ENCODE data around the gene CBLN3.
"Not testable (repeated sequence)": the region's sequence is repeated elsewhere in the genome, so short reads cannot be mapped to it uniquely, and the experiment has no call there.

CBLN3 gene

GRCh38 chr14:24406416-24406815 lies 23.1 kb downstream of the CBLN3 start:
- DNase-seq (ENCODE audit: low read depth in 1 of 2, low spot score in 1 of 2) = no peak

DNA sequence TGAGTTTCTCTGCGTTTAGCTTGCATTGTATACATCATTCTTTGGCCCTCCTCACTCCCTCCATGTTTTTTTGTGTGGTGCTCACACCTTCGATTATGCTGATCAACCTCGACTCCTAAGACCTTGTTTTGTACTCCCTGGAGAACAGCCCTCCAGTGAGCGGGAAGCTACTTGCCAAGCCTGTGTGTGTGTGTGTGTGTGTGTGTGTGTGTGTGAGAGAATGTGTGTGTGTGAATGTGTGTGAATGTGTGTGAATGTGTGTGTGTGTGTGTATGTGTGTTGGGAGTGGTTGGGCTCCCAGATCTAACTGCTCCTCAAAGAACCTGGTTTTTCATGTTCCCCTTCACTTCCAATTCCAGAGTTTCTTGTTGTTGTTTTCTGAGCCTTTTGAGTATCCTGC lies 24.7 kb downstream of the CBLN3 start:
- DNase-seq (ENCODE audit: low read depth in 1 of 2, low spot score in 1 of 2) = no peak

DNA sequence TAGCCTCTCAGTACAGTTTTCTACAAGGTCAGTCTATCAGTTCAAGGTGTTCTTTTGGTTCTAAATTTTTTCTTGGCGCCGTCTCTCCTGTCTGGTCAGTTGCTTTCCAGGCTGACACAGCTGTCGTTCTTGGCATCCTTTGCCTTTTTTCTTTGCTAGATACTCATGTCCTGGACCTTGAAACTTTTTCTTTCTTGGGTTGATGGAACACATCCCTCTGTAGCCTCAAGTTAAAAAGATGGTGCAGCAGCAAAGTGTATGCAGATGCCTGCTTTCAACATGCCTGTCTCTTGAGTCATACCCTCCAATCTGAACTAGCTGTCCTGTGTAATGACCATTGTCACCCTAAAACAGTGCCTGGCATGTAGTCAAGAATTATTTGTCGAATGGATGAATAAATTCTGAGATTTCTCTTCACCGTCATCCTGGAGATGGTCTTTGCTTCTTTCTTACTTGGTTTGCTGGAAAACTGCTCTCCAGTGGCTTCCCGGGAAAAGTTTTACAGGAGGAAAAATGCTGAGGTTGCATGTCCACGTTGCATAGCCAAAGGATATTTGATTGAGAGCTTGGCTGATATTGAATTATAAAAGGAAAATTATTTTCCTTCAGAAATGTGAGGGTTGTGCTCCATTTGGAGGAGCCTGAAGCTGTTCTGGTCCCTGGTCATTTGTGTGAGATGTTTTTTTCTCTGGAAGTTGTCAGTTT lies 26.0 kb downstream of the CBLN3 start:
- no peak for DNase-seq (ENCODE audit: low read depth in 1 of 2, low spot score in 1 of 2)

DNA sequence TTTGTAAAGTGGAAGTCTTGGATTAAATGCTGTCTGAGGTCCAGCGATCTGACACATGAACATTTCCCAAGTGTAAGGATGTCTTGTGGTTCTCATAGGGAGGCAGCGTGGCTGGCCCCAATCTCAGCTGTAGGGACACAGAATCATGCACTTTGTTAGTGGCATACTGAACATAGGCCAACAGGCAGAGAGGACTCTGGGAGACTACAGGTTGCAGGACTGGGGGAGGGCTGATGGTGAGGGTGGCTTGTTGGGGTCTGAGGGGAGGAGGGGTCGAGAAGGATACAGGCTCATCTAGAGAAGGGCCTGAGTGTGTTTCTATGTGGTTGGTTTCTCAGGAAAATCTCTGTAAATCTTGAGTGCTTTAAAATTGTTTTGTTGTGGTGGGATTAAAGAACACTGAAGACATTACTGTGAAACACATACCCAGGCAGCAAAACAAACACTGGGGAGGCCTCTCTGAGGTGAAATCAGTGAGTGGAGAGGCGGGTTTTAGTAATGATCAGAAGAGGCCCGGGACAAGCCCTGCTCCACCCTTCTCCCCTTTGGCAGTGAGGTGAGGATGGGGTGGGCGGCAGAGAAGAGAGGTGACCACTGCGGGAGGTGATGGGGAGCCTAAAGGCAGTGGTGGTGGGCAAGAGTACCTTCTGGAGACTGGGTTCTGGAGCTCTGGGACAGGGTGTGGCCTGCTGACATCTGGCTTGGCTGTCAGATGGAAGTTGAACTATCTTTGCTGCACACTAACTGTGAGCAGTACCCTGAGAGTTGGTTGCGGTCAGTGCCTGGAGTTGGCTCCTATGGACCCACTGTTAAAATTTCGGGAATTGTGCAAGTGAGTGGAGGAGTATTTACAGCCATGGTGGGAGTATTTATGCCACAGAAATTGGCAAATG lies 27.4 kb downstream of the CBLN3 start:
- no peak for DNase-seq (ENCODE audit: low read depth in 1 of 2, low spot score in 1 of 2)

GRCh38 chr14:24399999-24400718 lies 29.3 kb downstream of the CBLN3 start:
- DNase-seq (ENCODE audit: low read depth in 1 of 2, low spot score in 1 of 2) = no peak

GRCh38 chr14:24399447-24399822 lies 30.0 kb downstream of the CBLN3 start:
- no peak for DNase-seq (ENCODE audit: low read depth in 1 of 2, low spot score in 1 of 2)

- no peak for DNase-seq (ENCODE audit: low read depth in 1 of 2, low spot score in 1 of 2)
These were observed 30.6 kb downstream of the CBLN3 start, which contains the start of gene NYNRIN for GRCh38 chr14:24398653-24399446. Gene NYNRIN (plus strand): TSS chr14:24399003. CDS start chr14:24399247, 244 bp downstream.

GRCh38 chr14:24398293-24398652 lies 31.2 kb downstream of the CBLN3 start:
- DNase-seq (ENCODE audit: low read depth in 1 of 2, low spot score in 1 of 2) = no peak

DNA sequence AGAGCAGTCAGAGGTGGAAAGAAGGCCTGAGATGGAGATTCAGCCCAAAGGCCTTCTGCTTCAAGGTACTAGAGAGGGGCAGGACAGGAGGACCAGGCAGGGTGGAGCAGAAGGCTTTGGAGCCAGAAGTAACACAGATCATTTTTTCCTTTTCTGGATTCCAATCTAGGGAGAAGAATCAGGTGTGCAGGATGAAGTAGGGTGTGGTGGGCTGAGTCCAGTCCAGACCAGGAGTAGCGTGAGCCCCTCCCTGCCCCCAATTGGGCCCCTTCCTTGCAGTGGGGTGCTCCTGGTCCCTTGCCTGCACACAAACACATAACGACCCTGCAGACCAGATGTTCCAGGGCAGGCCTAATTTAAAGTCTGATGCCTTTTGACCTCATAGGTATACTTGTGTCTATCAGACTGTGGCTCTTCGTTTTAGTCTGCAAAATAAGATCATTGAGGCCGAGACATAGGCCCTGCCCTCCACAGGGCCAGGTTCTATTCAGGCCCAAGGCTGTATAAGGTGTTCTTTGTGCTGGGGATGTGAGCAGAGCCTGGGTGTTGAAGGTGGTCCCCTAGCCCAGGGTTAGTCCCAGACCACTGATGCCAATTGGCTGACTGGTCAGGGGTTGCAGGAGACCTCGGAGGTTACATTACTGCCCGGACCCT lies 31.7 kb downstream of the CBLN3 start:
- DNase-seq (ENCODE audit: low read depth in 1 of 2, low spot score in 1 of 2) = no peak

DNA sequence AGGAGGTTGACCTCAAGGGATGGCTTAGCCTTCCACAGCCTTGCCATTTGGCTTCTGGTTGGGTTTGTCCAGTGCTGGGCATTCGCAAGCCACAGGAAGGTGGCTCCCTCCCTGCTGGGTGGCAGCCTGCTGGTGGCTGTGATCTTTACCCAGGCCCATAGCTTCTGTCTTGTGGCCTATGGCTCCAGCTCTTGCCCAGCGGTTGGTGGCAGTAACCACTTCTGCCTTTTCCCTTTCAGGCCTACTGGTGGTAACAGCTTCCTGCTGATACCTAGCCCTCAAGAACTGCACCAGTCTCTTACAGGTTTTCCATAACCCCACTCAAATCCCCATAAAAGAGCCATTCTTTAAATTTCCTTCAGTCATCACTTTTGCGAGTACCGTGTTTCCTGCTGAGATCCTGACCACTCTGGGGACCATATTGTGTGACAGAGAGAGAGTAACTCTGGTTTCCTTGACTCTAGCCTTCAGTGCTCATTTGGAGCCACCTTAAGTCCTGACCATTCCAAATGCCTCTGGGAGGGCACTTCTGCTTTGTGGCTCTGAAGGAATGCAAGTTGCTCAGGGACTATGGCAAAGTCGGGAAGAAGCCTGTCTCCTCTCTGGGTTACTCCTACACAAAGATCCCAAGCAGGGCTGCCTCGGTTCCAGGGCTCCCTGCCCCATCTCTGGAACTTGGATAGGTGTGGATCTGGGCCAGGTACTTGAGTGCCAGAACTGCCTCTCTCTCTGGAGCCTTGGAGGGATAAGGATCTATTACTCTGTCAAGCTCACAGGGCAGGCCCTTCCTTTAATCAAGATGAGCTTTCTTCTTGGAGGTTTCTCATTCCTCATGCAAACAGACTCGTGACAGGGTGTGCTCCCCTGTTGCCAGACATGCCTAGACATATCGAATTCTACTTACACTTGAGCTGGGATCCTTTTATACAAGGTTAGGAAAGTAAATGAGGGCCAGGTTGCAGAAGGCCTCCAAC lies 33.6 kb downstream of the CBLN3 start:
- no peak for DNase-seq (ENCODE audit: low read depth in 1 of 2, low spot score in 1 of 2)

DNA sequence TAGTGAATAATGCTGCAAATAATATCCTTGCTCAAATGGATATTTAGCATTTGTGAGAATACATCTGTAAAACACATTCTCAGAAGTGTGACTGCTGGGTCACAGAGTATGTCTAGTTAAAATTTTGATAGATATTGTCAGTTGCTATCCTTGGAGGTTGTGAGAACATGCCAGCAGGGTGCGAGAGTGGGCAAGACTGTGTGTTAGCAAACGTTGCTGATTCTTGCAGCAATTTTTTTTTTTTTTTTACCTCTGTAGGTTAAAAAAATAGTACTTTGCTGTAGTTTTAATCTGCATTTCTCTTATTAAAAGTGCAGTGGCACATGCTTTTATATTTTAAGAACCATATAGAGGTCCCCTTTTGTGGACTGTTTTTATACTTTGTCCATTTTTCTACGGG lies 35.2 kb downstream of the CBLN3 start:
- no peak for DNase-seq (ENCODE audit: low read depth in 1 of 2, low spot score in 1 of 2)

GRCh38 chr14:24392325-24393091 lies 37.0 kb downstream of the CBLN3 start:
- DNase-seq (ENCODE audit: low read depth in 1 of 2, low spot score in 1 of 2) = no peak

- DNase-seq (ENCODE audit: low read depth in 1 of 2, low spot score in 1 of 2) = no peak
These were observed 38.6 kb downstream of the CBLN3 start for GRCh38 chr14:24390701-24391468.

DNA sequence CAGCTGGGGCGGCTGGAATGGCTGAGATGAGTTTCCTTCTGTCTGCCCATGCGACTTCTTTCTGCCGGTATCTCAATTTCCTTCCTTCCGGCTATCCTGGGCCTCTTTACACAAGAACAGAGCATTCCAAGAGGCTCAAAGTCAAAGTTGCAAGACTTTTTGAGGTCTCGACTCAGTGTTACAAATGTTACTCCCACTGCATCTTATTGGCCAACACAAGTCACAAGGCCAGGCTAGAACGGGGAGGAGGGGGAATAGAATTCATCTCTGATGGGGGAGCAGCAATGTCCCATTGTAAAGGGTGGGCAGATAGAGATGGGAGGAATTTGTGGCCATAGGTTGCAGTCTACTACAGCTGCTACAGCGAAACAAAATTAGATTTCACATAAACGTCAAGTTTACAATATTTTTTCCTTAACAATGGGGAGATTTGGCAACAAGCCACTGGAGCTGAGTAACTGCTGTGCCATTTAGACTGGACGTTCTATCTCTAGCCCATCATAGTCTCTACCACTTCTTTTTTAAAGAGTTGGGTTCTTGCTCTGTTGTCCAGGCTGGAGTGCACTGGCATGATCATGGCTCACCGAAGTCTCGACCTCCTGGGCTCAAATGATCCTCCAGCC lies 40.1 kb downstream of the CBLN3 start:
- no peak for DNase-seq (ENCODE audit: low read depth in 1 of 2, low spot score in 1 of 2)

DNA sequence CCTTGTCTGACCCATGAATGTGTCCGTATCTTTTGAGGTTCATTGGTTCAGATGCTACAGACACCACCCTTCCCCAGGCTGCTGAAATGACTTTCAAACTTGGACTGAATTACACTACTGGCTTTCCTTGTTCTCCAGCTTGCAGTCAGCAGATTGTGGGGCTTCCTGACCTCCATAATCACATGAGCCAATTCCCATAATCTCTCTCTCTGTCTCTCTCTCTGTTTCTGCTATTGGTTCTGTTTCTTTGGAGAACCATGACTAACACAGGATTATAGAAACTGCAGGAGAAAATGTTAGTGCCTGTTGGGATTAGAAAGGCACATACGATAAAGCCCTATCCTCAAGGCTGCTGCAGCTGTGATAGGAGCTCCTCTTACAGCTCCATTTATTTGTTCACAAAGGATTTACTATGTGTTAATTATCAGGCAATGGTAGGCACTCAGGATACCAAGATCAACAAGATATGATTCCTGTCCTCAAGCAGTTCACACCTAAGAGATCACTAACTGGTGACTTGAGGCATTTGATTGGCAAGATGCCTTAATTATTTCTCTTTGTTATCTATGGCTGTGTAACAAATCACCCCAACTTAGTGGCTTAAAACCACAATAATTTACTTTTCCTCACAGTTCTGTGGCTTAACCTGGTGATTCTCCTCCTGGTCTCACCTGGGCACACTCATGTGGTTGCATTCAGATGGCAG lies 40.8 kb downstream of the CBLN3 start:
- no peak for DNase-seq (ENCODE audit: low read depth in 1 of 2, low spot score in 1 of 2)

- not testable (repeated sequence) for DNase-seq (ENCODE audit: low read depth in 1 of 2, low spot score in 1 of 2)
These were observed 41.9 kb downstream of the CBLN3 start for GRCh38 chr14:24387579-24387978.

- DNase-seq (ENCODE audit: low read depth in 1 of 2, low spot score in 1 of 2) = no peak
These were observed 42.5 kb downstream of the CBLN3 start for GRCh38 chr14:24387009-24387345.

Measured in activated CD4-positive, alpha-beta T cell treated with anti-CD3 and anti-CD28 coated beads, Interleukin-2, amount 50 U/mL, for 24 hours (primary cell).